Right atrium auricular region (tissue), 2 donors: ENCODE measurements around the gene PTGFRN. TPM values are rescaled to one million over a fixed set of nuclear protein-coding genes. Genes with fewer than 3 reads are reported as not detected.

Experiments used
- DNase-seq: peaks from one replicate; pipeline ENCODE4 v3.0.0-alpha.2; 2019; ENCODE audit warnings: low spot score
- H3K27ac ChIP-seq, 2 donors: fragments of 200-600 bp; sonication (generic); 1 replicate in 1 of 2; 2 replicates in 1 of 2; pipeline ENCODE4 v1.5.1; 2016 to 2019
- H3K27me3 ChIP-seq, 2 donors: fragments of 200-600 bp; sonication (generic); one replicate each; pipeline versions ENCODE4 v1.5.1 to v1.6.0; 2017 to 2019
- H3K36me3 ChIP-seq: fragments of 200-600 bp; sonication (generic); one replicate; pipeline ENCODE4 v1.5.1; 2016
- H3K4me1 ChIP-seq, 2 donors: fragments of 200-600 bp; sonication (generic); one replicate each; pipeline versions ENCODE4 v1.5.1 to v1.6.0; 2017 to 2019
- H3K4me3 ChIP-seq, 2 donors: fragments of 200-600 bp; sonication (generic); 1 replicate in 1 of 2; 2 replicates in 1 of 2; pipeline ENCODE4 v1.5.1; 2017 to 2019; ENCODE audit warnings: mild to moderate bottlenecking in 1 of 2, moderate library complexity in 1 of 2
- H3K9me3 ChIP-seq, 2 donors: fragments of 200-600 bp; sonication (generic); one replicate each; pipeline ENCODE4 v1.5.1; 2019
- CTCF ChIP-seq, 2 donors: fragments of 200-600 bp; sonication (generic); IDR thresholded peaks; one replicate each; pipeline ENCODE4 v1.5.1; 2019; ENCODE audit warnings: antibody characterized with exemption in 2 of 2
- total RNA-seq, 2 donors: library from RNA; depleted of rRNA; stranded (reverse); fragments of >200 nt; gene quantifications; one replicate each; pipeline ENCODE4 v1.1.0, GENCODE V29; 2016

The PTGFRN gene
- total RNA-seq, 2 donors from 2014 or later, result 129 to 141 TPM

GRCh38 chr1:117017648-117018047 lies 107.9 kb downstream of the PTGFRN start:
- DNase-seq, result no peak
- Histone ChIP-seq H3K27ac (no peak overlapping the region), H3K36me3 (no peaks in the 10 kb centered on the region), H3K27me3 (no peaks in the 10 kb centered on the region), H3K9me3 (no peaks in the 10 kb centered on the region), H3K4me1 (peaks cover 0 to 11% of the 10 kb centered on the region in 2 donors), H3K4me3 (no peak overlapping the region)
- no peak for TF ChIP-seq CTCF (IDR thresholded peaks at IDR 0.05)

- no peak overlapping the region for H3K4me3 ChIP-seq
- no peak for TF ChIP-seq CTCF (IDR thresholded peaks at IDR 0.05)
- no peaks in the 10 kb centered on the region for H3K36me3 ChIP-seq
- DNase-seq, result no peak
- no peaks in the 10 kb centered on the region for H3K9me3 ChIP-seq
- H3K27ac ChIP-seq, result no peak overlapping the region
- H3K27me3 ChIP-seq, result no peaks in the 10 kb centered on the region
- peaks cover 0 to 11% of the 10 kb centered on the region in 2 donors for H3K4me1 ChIP-seq
Measured at GRCh38 chr1:117020526-117021156, 110.9 kb downstream of the PTGFRN start.

GRCh38 chr1:117022114-117022513 lies 112.4 kb downstream of the PTGFRN start:
- H3K27ac ChIP-seq, result no peak overlapping the region
- DNase-seq, result no peak
- no peaks in the 10 kb centered on the region for H3K36me3 ChIP-seq
- no peaks in the 10 kb centered on the region for H3K9me3 ChIP-seq
- H3K27me3 ChIP-seq, result no peaks in the 10 kb centered on the region
- peaks cover 0 to 25% of the 10 kb centered on the region in 2 donors for H3K4me1 ChIP-seq
- no peak overlapping the region for H3K4me3 ChIP-seq
- no peak for TF ChIP-seq CTCF (IDR thresholded peaks at IDR 0.05)

- Histone ChIP-seq H3K27me3 (no peaks in the 10 kb centered on the region), H3K4me3 (no peak overlapping the region), H3K36me3 (no peaks in the 10 kb centered on the region), H3K27ac (no peak overlapping the region), H3K9me3 (no peaks in the 10 kb centered on the region), H3K4me1 (peaks cover 0 to 25% of the 10 kb centered on the region in 2 donors)
- no peak for DNase-seq
- no peak for TF ChIP-seq CTCF (IDR thresholded peaks at IDR 0.05)
Measured at GRCh38 chr1:117025568-117025967, 115.9 kb downstream of the PTGFRN start.

- Histone ChIP-seq H3K27me3 (no peaks in the 10 kb centered on the region), H3K4me3 (no peak overlapping the region), H3K36me3 (no peaks in the 10 kb centered on the region), H3K27ac (no peak overlapping the region), H3K4me1 (peaks cover 0 to 17% of the 10 kb centered on the region in 2 donors), H3K9me3 (no peaks in the 10 kb centered on the region)
- no peak for DNase-seq
- no peak for TF ChIP-seq CTCF (IDR thresholded peaks at IDR 0.05)
Measured at GRCh38 chr1:117026361-117026760, 116.6 kb downstream of the PTGFRN start.

- TF ChIP-seq CTCF (IDR thresholded peaks at IDR 0.05), result no peak
- Histone ChIP-seq H3K4me1 (peaks cover 0 to 15% of the 10 kb centered on the region in 2 donors), H3K27me3 (no peaks in the 10 kb centered on the region), H3K4me3 (no peak overlapping the region), H3K36me3 (no peaks in the 10 kb centered on the region), H3K9me3 (no peaks in the 10 kb centered on the region), H3K27ac (no peak overlapping the region)
- DNase-seq, result no peak
Measured at GRCh38 chr1:117029685-117030084, 120.0 kb downstream of the PTGFRN start.
